Measurements from ENCODE around the gene PITX3.
"Not testable (repeated sequence)": the region's sequence is repeated elsewhere in the genome, so short reads cannot be mapped to it uniquely, and the experiment has no call there.

The PITX3 gene

DNA sequence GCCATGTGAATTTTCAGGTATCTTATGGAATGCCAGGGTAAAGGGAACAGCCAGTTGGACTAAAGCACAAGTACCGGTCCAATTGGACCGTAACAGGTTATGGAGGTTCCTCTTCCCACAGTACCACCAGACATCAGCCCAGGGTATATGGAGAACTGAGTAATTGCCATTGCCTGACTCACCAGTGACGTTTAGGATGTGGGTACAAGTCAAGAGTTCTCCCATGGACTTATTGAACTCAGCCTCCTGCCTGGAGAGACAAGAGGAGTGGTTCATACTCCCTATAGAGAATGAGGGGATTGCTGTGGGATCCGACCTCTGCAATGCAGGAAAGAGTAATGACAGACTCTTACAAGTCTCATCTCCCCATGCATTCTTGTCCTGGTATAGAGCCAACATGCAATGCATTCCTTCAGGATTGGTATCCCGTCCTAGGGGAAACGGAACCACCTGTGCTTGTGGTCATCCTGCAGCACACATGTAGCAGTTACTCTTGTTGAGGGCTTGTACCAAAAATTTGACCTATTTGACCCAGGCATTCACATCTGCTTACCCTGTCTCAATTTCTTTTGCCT lies 45.9 kb downstream of the PITX3 start:
- no peak for DNase-seq (ENCODE audit: extremely low read depth, low read depth)
- no peak for TF ChIP-seq CTCF (IDR thresholded peaks at IDR 0.05; ENCODE audit: low read depth, low read length)

- no peak for DNase-seq (ENCODE audit: extremely low read depth, low read depth)
- TF ChIP-seq CTCF (IDR thresholded peaks at IDR 0.05; ENCODE audit: low read depth, low read length) = no peak
These were observed 49.4 kb downstream of the PITX3 start for GRCh38 chr10:102191956-102192355.

DNA sequence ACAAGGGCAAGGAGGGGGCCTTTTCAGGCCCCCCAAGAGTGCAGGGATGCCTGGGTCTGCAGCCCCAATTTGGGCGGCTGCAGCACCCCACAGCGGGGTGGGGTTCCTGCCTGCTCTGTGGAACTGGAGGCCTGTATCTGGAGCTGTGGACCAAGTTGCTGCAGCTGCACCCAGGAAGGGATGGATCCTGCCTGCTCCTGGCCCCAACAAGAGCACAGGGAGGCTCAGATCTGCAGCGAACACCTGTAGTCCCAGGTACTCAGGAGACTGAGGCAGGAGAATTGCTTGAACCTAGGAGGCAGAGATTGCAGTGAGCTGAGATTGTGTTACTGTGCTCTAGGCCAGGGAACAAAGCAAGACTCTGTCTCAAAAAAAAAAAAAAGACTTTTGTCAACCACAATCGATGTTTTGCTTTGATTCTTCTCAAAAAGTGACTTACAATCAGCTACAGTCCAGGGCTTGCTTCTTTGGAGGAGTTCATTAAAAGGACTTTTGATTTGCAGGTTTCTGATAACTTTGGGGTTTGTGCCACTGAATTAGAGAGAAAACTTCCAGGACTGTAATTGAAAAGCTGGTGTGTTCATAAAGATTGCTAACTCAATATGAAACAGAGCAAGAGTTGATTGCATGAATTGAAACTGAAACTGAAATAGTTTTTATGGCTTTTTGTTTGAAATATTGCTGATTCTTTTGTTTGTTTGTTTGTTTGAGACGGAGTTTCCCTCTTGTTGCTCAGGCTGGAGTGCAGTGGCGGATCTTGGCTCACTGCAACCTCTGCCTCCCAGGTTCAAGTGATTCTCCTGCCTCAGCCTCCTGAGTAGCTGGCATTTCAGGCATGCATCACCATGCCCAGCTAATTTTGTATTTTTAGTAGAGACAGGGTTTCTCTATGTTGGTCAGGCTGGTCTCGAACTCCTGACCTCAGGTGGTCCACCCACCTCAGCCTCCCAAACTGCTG lies 52.1 kb downstream of the PITX3 start:
- DNase-seq (ENCODE audit: extremely low read depth, low read depth) = not testable (repeated sequence)

DNA sequence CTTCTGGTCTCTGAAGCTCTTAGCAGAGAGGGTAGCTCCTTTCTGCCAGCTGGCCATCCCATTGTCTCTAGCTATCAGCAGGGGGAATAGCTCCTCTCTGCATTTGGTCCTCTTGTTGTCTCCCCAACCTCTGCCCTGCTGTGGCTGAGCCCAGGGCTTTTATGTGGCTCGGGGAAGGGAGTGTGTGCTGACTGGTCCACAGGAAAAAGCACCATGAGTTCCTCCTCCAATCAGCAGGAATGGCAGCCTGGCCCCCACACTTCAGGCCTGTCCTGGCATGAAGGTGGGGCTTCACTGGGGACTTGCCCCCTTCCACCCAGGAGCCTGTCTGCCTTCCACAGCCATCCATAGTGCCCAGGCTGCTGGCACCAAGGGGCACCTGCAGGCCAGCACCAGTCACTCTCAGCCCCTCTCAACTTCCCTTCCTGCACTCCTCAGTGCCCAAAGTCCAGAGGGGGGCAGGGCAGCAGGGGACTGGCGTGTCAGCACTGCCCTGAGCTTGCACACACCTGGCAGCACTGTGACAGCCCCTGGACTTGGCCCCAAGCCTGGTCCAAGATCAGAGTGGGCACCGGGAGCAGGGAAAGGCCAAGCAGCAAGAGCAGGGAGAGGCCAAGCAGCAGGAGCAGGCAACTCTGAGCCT lies 52.9 kb downstream of the PITX3 start:
- DNase-seq (ENCODE audit: extremely low read depth, low read depth) = no peak
- TF ChIP-seq CTCF (IDR thresholded peaks at IDR 0.05; ENCODE audit: low read depth, low read length) = no peak

DNA sequence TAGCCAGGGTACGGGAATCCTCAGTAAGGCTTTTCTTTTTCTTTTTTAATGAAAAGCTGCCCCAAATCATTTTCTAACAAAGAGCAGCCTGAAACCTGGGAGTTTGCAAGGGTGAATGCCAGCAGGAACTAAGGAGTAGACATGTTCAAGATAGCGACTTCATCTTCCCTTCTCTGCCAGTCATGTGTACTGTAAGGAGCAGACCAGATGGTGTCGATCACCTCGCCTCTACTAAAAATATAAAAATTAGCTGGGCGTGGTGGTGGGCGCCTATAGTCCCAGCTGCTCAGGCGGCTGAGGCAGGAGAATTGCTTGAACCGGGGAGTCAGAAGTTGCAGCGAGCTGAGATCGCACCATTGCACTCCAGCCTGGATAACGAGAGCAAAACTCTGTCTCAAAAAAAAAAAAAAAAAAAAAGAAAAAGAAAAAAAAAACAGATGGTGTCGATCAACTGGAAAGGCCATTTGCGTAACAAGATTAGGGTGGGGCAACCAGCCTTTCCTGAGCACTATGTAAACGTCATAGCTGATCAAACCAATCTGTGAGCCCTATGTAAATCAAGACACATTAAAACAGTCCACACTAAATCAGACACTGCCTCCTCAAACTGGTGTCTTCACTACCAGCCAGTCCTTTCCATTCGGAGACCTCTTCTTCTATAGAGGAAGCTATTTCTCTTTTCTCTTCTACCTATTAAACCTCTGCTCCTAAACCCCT lies 55.3 kb downstream of the PITX3 start:
- DNase-seq (ENCODE audit: extremely low read depth, low read depth) = no peak
- no peak for TF ChIP-seq CTCF (IDR thresholded peaks at IDR 0.05; ENCODE audit: low read depth, low read length)

DNA sequence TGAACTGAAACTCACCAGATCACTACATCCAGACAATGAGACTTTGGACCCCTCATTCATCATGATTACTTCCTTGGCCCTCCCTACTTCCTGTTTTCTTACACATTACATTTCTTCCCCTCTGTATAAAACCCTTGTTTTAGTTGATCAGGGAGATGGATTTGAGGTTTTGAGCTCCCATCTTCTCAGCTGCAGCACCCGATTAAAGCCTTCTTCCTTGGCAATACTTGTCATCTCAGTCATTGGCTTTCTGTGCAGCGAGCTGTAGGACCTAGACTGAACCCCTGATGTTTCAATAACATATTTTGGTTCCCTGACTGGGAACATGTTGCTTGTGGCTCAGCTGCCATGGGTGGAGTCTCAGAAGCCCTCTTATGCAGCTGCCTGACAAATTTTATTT lies 56.0 kb downstream of the PITX3 start:
- no peak for TF ChIP-seq CTCF (IDR thresholded peaks at IDR 0.05; ENCODE audit: low read depth, low read length)
- DNase-seq (ENCODE audit: extremely low read depth, low read depth) = no peak

DNA sequence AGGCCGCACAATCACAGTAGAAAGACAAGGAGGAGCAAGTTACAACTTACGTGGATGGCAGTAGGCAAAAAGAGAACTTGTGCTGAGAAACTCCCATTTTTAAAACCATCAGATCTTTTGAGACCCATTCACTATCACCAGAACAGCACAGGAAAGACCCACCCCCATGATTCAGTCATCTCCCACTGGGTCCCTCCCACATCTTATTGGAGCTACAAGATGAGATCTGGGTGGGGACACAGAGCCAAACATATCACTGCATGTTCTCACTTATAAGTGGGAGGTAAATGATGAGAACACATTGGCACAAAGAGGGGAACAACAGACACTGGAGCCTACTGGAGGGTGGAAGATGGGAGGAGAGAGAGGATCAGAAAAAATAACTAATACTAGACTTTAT lies 56.7 kb downstream of the PITX3 start:
- TF ChIP-seq CTCF (IDR thresholded peaks at IDR 0.05; ENCODE audit: low read depth, low read length) = no peak

More for the DNA sequence above, 56.7 kb downstream of the PITX3 start:
- DNase-seq (ENCODE audit: extremely low read depth, low read depth) = no peak

All from AG09319 (cell line).